Inflammatory macrophage (primary cell): ENCODE results near the gene ASPN.

Experiments used
- DNase-seq, 2 donors: peaks; one replicate each; pipeline ENCODE4 v3.0.0-alpha.2; 2020 to 2022

The ASPN gene

GRCh38 chr9:92468206-92468605 lies 14.1 kb downstream of the ASPN start:
- DNase-seq = no peak

GRCh38 chr9:92467511-92467910 lies 14.8 kb downstream of the ASPN start:
- no peak for DNase-seq

GRCh38 chr9:92467041-92467440 lies 15.3 kb downstream of the ASPN start:
- DNase-seq = no peak

- peak in 1 of 2 donors; percentile 17 for DNase-seq
Observed at GRCh38 chr9:92463984-92464383, 18.3 kb downstream of the ASPN start.

GRCh38 chr9:92463387-92463786 lies 18.9 kb downstream of the ASPN start:
- no peak for DNase-seq

GRCh38 chr9:92457576-92457975 lies 24.7 kb downstream of the ASPN start:
- DNase-seq = no peak

- DNase-seq = no peak
Observed at GRCh38 chr9:92455217-92455616, 27.1 kb downstream of the ASPN start.

GRCh38 chr9:92446536-92446935 lies 35.8 kb downstream of the ASPN start:
- DNase-seq = no peak

- no peak for DNase-seq
Observed at GRCh38 chr9:92444841-92445240, 37.5 kb downstream of the ASPN start.

- DNase-seq = no peak
Observed at GRCh38 chr9:92440751-92441046, 41.6 kb downstream of the ASPN start.

GRCh38 chr9:92439921-92440750 lies 42.2 kb downstream of the ASPN start:
- DNase-seq = no peak

- DNase-seq = peak in 1 of 2 donors; percentile 51
Observed at GRCh38 chr9:92438900-92439526, 43.3 kb downstream of the ASPN start.

GRCh38 chr9:92435263-92435662 lies 47.0 kb downstream of the ASPN start:
- no peak for DNase-seq

GRCh38 chr9:92432972-92433548 lies 49.2 kb downstream of the ASPN start:
- DNase-seq = no peak

- DNase-seq = no peak
Observed at GRCh38 chr9:92432350-92432749, 50.0 kb downstream of the ASPN start.

- no peak for DNase-seq
Observed at GRCh38 chr9:92429836-92430235, 52.5 kb downstream of the ASPN start.

- DNase-seq = no peak
Observed at GRCh38 chr9:92426501-92427145, 55.7 kb downstream of the ASPN start.

- no peak for DNase-seq
Observed at GRCh38 chr9:92425474-92425873, 56.8 kb downstream of the ASPN start.

- no peak for DNase-seq
Observed at GRCh38 chr9:92424340-92424739, 58.0 kb downstream of the ASPN start, which contains the start of gene OMD. Gene OMD, minus strand, starts transcription at chr9:92424471. Its CDS starts 6,913 bp downstream, at chr9:92417558.

GRCh38 chr9:92423612-92424011 lies 58.7 kb downstream of the ASPN start:
- no peak for DNase-seq

- DNase-seq = peak in 1 of 2 donors; percentile 31
Observed at GRCh38 chr9:92422611-92423338, 59.5 kb downstream of the ASPN start.

- peak; percentile 9 to 28 for DNase-seq
Observed at GRCh38 chr9:92414566-92414965, 67.7 kb downstream of the ASPN start.

GRCh38 chr9:92411157-92411556 lies 71.1 kb downstream of the ASPN start:
- DNase-seq = peak; percentile 54 to 77
